GM19455 (cell line): ENCODE results near the gene ARHGAP24.
"Not testable (repeated sequence)": the region's sequence is repeated elsewhere in the genome, so short reads cannot be mapped to it uniquely, and the experiment has no call there.

Experiments
- ATAC-seq: cut with Tn5 transposase; IDR thresholded peaks from one replicate; pipeline ENCODE4 v1.9.1; 2021; ENCODE audit not compliant: unreplicated experiment

The ARHGAP24 gene

GRCh38 chr4:85515701-85516100 lies 40.8 kb downstream of the ARHGAP24 start:
- ATAC-seq, result no peak

GRCh38 chr4:85518526-85518925 lies 43.6 kb downstream of the ARHGAP24 start:
- ATAC-seq, result not testable (repeated sequence)

- ATAC-seq, result no peak
These were observed 46.1 kb downstream of the ARHGAP24 start for GRCh38 chr4:85520765-85521749.

- ATAC-seq, result no peak
These were observed 47.3 kb downstream of the ARHGAP24 start for GRCh38 chr4:85522277-85522676.

- no peak for ATAC-seq
These were observed 47.9 kb downstream of the ARHGAP24 start for GRCh38 chr4:85522836-85523235.

GRCh38 chr4:85527815-85528214 lies 52.9 kb downstream of the ARHGAP24 start:
- no peak for ATAC-seq

DNA sequence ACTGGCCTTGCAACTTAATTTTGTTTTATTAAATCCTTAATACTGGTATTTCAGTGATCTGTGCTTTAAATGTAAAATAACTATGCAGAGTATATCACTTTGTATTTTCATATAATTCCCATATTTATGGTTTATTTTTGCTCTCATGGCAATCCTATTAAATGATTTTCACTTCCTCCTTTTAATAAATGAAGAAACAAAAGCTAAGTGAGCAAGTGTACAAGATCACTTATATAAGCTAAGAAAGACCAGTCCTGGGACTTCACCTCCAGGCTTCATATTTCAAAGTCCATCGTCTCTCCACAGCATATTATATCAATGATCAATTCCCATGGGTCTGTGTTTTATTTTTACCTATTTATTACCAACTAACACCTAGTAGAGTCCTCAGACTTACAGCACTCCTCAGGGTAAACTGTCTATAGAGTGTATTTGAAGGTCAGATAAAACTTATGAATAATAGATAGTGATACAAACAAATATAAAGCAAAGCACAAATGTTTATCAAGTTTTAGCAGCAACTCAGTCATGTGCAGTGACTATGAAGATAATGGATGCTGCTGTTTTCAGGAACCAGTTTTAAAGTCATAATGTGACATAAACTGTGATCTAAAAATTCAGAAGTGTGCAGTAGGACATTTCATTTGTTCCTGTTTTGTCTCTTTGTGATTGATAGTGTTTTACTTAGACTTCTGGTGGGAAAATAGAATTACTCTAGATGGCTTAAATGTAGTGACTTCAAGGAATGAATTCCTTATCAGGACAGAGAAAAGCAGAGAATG lies 56.8 kb downstream of the ARHGAP24 start:
- ATAC-seq, result no peak

DNA sequence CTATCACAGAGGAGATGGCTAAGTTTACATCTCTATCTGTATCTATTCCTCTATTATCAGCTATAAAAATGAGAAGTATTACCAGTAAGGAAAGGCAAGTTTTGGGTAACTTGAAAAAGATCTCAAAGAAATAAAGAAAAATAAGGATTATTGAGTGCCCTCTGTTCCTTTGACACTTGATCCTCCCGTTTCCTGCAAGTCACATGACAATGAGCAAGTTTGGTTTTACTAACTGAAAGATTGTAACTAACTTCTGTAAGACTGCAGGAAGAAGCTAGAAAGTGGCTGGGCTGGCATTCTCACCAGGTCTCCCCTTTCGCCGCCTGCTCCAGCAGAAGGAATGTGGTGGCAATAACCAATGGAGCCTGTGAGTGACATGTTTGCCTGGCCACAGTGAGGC lies 59.2 kb downstream of the ARHGAP24 start:
- no peak for ATAC-seq

GRCh38 chr4:85543832-85544231 lies 68.9 kb downstream of the ARHGAP24 start:
- no peak for ATAC-seq

DNA sequence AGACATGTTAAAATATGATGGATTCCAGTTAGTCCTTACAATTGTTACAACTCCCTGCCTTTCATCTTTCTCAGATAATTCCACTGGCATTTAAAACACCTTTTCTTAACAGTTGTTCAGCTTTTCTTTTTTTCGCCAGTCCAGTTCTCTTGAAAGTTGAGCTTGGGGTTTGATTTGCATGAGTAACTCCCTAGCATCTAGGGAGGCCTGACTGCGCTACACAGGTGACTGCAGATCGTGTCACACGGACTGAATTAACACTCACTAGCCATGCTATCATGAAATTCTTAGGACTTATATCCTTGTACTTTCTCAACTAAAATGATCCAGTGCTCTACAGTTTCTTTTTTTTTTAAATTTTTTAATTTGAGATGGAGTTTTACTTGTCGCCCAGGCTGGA lies 69.8 kb downstream of the ARHGAP24 start:
- ATAC-seq, result no peak

GRCh38 chr4:85548116-85548515 lies 73.2 kb downstream of the ARHGAP24 start:
- ATAC-seq, result no peak

GRCh38 chr4:85548841-85549240 lies 73.9 kb downstream of the ARHGAP24 start:
- no peak for ATAC-seq

- ATAC-seq, result no peak
These were observed 80.3 kb downstream of the ARHGAP24 start for GRCh38 chr4:85555206-85555605.

DNA sequence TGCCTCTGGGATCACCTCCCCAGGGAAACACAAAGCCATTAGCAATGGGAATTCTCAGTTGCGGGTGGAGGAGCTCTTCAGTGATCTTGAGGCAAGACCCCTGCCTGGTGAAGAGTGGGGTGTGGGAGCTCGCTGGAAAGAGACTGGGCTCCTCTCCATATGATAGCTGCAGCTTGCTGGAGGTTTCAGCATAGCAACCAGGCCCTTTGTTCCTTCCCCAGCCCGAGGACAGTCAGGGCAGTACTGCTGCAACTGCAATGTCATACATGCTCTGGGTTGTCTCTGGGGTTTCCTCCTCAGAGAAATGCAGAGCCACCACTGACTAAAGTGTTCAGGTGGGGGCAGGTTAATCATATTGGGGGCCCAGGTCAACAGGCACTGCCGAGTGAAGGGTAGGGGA lies 81.3 kb downstream of the ARHGAP24 start:
- no peak for ATAC-seq

DNA sequence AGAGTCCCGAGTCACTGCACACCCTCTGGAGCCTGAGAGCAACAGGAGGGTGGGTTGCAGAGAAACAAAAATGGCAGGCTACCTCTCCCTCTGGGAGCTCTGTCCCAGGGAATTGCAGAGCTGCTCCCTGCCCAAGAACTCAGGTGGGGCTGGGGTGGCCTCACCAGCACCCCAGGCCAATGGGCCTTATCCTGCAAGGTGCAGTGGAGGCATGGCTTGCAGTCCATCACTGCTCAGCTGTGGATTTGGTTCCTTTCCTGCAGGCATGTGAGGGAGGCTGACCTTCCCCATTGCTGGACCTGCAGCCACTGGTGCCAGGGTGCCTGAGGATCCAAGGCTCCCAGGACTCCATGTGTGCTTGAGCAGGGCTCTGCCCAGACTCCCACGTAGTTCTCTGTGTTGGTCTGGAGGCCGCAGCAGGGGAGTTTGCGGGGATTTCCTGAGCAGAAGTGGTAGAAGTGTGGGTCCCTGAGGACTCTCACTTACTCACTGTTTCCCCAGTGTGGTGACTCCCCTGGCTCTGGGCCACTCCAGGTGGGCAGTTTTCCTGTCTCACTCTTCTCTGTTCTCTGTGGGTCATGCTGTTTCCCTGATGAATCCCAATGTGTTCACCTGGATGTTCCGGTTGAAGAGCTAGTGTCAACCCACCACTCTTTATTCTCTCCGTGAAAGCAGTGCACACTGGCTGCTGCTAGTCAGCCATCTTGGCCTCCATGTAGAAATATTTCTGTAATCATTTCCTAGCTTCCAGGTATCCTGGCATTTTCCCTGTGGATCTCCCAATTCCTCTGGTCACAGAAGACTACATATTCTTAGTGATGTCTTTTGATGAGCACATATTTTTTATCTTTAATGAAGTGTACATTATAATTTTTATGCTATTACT lies 82.3 kb downstream of the ARHGAP24 start:
- ATAC-seq, result peak; percentile 88

DNA sequence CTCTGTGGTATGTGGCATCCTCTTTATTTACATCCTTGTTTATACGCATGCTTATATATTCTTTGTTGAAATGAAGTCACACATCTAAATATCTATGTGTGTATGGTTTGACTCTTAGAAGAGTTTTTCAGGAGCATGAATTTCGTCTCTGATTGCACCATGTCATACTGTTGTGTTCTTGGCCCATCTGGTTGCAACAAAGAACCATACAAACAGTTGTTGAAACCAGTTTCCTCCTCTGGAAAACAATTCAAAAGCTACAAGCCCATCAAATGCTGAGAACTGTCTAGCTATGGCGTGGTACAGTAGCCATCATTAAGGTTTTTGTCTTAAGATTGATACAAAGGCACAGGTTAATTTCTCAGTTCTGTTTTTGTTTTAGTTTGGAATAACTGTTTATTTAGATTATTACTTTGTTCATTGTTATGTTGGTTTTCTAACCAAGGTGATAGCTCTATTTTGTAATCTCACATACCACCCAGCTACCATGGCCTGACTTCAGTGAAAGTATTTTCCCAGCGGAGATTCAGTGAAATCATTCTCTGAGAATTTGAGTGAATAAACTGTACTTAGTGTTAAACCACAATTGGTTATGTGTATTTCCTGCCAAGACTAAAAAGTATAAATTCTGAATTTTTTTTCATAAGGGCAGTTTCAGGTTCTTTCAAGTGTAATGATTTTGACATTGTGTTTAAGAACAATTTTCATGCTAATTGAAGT lies 91.0 kb downstream of the ARHGAP24 start:
- ATAC-seq, result no peak

- ATAC-seq, result no peak
These were observed 94.9 kb downstream of the ARHGAP24 start for GRCh38 chr4:85569730-85570299.

GRCh38 chr4:85570388-85570787 lies 95.4 kb downstream of the ARHGAP24 start:
- ATAC-seq, result no peak

GRCh38 chr4:85571008-85571407 lies 96.1 kb downstream of the ARHGAP24 start:
- no peak for ATAC-seq

GRCh38 chr4:85573270-85573669 lies 98.3 kb downstream of the ARHGAP24 start:
- no peak for ATAC-seq
